Natural killer cell treated with Interleukin-12 subunit alpha and Interleukin-12 subunit beta and Interleukin-15 and Interleukin-18, amount 100 ng/mL, for 72 hours (primary cell): ENCODE results near the gene JAK1. TPM values are rescaled to one million over a fixed set of nuclear protein-coding genes. Genes with fewer than 3 reads are reported as not detected.
A peak's percentile ranks its signal among the peaks of the same experiment; 100 is the strongest.

Experiments used
- ATAC-seq, 2 donors: fragments of 150-1000 bp; cut with Tn5 transposase in 1 of 2; sonication (Bioruptor Pico), chemical (Tn5 transposase) in 1 of 2; 2 replicates each; pipeline ENCODE4 v1.10.0; 2021
- DNase-seq: peaks from one replicate; pipeline ENCODE4 v3.0.0; 2022; ENCODE audit warnings: low spot score
- H3K27ac Mint-ChIP-seq, 2 donors: 1 replicate in 1 of 2; 2 replicates in 1 of 2; pipeline ENCODE4 v1.8.0; 2022; ENCODE audit warnings: mixed read lengths in 2 of 2, mild to moderate bottlenecking in 1 of 2, moderate library complexity in 1 of 2
- H3K27me3 Mint-ChIP-seq, 2 donors: 1 replicate in 1 of 2; 2 replicates in 1 of 2; pipeline ENCODE4 v1.8.0; 2022; ENCODE audit warnings: mixed read lengths in 2 of 2
- H3K36me3 Mint-ChIP-seq: one replicate; pipeline ENCODE4 v1.8.0; 2022; ENCODE audit warnings: mixed read lengths
- H3K4me1 Mint-ChIP-seq, 2 donors: 1 replicate in 1 of 2; 2 replicates in 1 of 2; pipeline ENCODE4 v1.8.0; 2022; ENCODE audit warnings: low read depth in 2 of 2, mixed read lengths in 2 of 2, mild to moderate bottlenecking in 1 of 2
- H3K4me3 Mint-ChIP-seq: one replicate; pipeline ENCODE4 v1.8.0; 2022; ENCODE audit warnings: mixed read lengths
- H3K9me3 Mint-ChIP-seq: 2 replicates; pipeline ENCODE4 v1.8.0; 2022; ENCODE audit warnings: mixed read lengths
- total RNA-seq, 2 donors: library from RNA; stranded (reverse); gene quantifications; one replicate each; pipeline ENCODE4 v1.2.3, GENCODE V29; 2022

The JAK1 gene
- total RNA-seq, 2 donors from 2014 or later = 132 to 198 TPM

- no peak for ATAC-seq
- DNase-seq = no peak
- H3K27me3 Mint-ChIP-seq = no peaks in the 10 kb centered on the region
- peak overlapping the region; percentile 16 to 52 for H3K27ac Mint-ChIP-seq
- H3K36me3 Mint-ChIP-seq = no peaks in the 10 kb centered on the region
- H3K4me3 Mint-ChIP-seq = peak overlapping the region; percentile 20
- H3K9me3 Mint-ChIP-seq = peaks cover 3% of the 10 kb centered on the region
- peaks cover 78 to 96% of the 10 kb centered on the region in 2 donors for H3K4me1 Mint-ChIP-seq
Measured at GRCh38 chr1:64896551-64896950, 69.8 kb downstream of the JAK1 start.

GRCh38 chr1:64895500-64895899, 70.8 kb downstream of the JAK1 start:
- no peak for DNase-seq
- Mint-ChIP-seq H3K4me1 (peaks cover 78 to 96% of the 10 kb centered on the region in 2 donors), H3K27me3 (no peaks in the 10 kb centered on the region), H3K4me3 (peak overlapping the region; percentile 54), H3K27ac (peak overlapping the region; percentile 45 to 52), H3K9me3 (peaks cover 3% of the 10 kb centered on the region), H3K36me3 (no peaks in the 10 kb centered on the region)
- ATAC-seq = peak; percentile 76 to 77

- DNase-seq (no peak), ATAC-seq (no peak)
- peak overlapping the region; percentile 57 for H3K4me3 Mint-ChIP-seq
Measured at GRCh38 chr1:64894438-64895196, 71.7 kb downstream of the JAK1 start.

GRCh38 chr1:64893921-64894320, 72.4 kb downstream of the JAK1 start:
- Mint-ChIP-seq H3K4me1 (peaks cover 77 to 97% of the 10 kb centered on the region in 2 donors), H3K9me3 (peaks cover 3% of the 10 kb centered on the region), H3K36me3 (no peaks in the 10 kb centered on the region), H3K27ac (peak overlapping the region; percentile 45 to 52), H3K4me3 (peak overlapping the region; percentile 57), H3K27me3 (no peaks in the 10 kb centered on the region)
- no peak for DNase-seq
- ATAC-seq = no peak

More at GRCh38 chr1:64894438-64895196, 71.7 kb downstream of the JAK1 start:
- Mint-ChIP-seq H3K27me3 (no peaks in the 10 kb centered on the region), H3K27ac (peak overlapping the region; percentile 45 to 52), H3K4me1 (peaks cover 76 to 96% of the 10 kb centered on the region in 2 donors), H3K9me3 (peaks cover 3% of the 10 kb centered on the region), H3K36me3 (no peaks in the 10 kb centered on the region)

GRCh38 chr1:64892576-64893573, 73.5 kb downstream of the JAK1 start:
- Mint-ChIP-seq H3K9me3 (peaks cover 3% of the 10 kb centered on the region), H3K27ac (peak overlapping the region; percentile 45 to 52)
- ATAC-seq = peak; percentile 39 to 44

GRCh38 chr1:64891448-64891825, 74.9 kb downstream of the JAK1 start:
- peak; percentile 73 for DNase-seq
- H3K4me3 Mint-ChIP-seq = peak overlapping the region; percentile 78
- no peaks in the 10 kb centered on the region for H3K27me3 Mint-ChIP-seq
- H3K4me1 Mint-ChIP-seq = peaks cover 77 to 93% of the 10 kb centered on the region in 2 donors
- peak; percentile 74 to 86 for ATAC-seq
- peak overlapping the region; percentile 16 to 45 for H3K27ac Mint-ChIP-seq
- no peaks in the 10 kb centered on the region for H3K9me3 Mint-ChIP-seq
- H3K36me3 Mint-ChIP-seq = no peaks in the 10 kb centered on the region

More at GRCh38 chr1:64892576-64893573, 73.5 kb downstream of the JAK1 start:
- DNase-seq = no peak
- peak overlapping the region; percentile 72 for H3K4me3 Mint-ChIP-seq
- H3K36me3 Mint-ChIP-seq = no peaks in the 10 kb centered on the region
- H3K27me3 Mint-ChIP-seq = no peaks in the 10 kb centered on the region
- H3K4me1 Mint-ChIP-seq = peaks cover 76 to 94% of the 10 kb centered on the region in 2 donors

- H3K4me1 Mint-ChIP-seq = peaks cover 76 to 93% of the 10 kb centered on the region in 2 donors
- H3K9me3 Mint-ChIP-seq = no peaks in the 10 kb centered on the region
- no peaks in the 10 kb centered on the region for H3K36me3 Mint-ChIP-seq
- no peak for DNase-seq
- H3K4me3 Mint-ChIP-seq = peak overlapping the region; percentile 78
- H3K27ac Mint-ChIP-seq = peak overlapping the region; percentile 16 to 45
- H3K27me3 Mint-ChIP-seq = no peaks in the 10 kb centered on the region
- ATAC-seq = no peak
Measured at GRCh38 chr1:64890699-64891447, 75.5 kb downstream of the JAK1 start.

- H3K27ac Mint-ChIP-seq = peak overlapping the region in 1 of 2 donors; percentile 67
- peak overlapping the region; percentile 34 for H3K4me3 Mint-ChIP-seq
Measured at GRCh38 chr1:64887689-64888217, 78.6 kb downstream of the JAK1 start.

GRCh38 chr1:64886877-64887276, 79.5 kb downstream of the JAK1 start:
- Mint-ChIP-seq H3K4me1 (peaks cover 75 to 93% of the 10 kb centered on the region in 2 donors), H3K36me3 (peaks cover 10% of the 10 kb centered on the region), H3K9me3 (no peaks in the 10 kb centered on the region), H3K27me3 (no peaks in the 10 kb centered on the region), H3K27ac (peak overlapping the region in 1 of 2 donors; percentile 12), H3K4me3 (no peak overlapping the region)
- DNase-seq = no peak
- ATAC-seq = no peak

More at GRCh38 chr1:64887689-64888217, 78.6 kb downstream of the JAK1 start:
- H3K4me1 Mint-ChIP-seq = peaks cover 74 to 93% of the 10 kb centered on the region in 2 donors
- H3K27me3 Mint-ChIP-seq = no peaks in the 10 kb centered on the region
- no peak for DNase-seq
- no peak for ATAC-seq
- peaks cover 8% of the 10 kb centered on the region for H3K36me3 Mint-ChIP-seq
- H3K9me3 Mint-ChIP-seq = no peaks in the 10 kb centered on the region

- peaks cover 10% of the 10 kb centered on the region for H3K36me3 Mint-ChIP-seq
- ATAC-seq = no peak
- H3K9me3 Mint-ChIP-seq = no peaks in the 10 kb centered on the region
- peak overlapping the region in 1 of 2 donors; percentile 20 for H3K27ac Mint-ChIP-seq
- DNase-seq = no peak
- no peak overlapping the region for H3K4me3 Mint-ChIP-seq
- H3K4me1 Mint-ChIP-seq = peaks cover 71 to 89% of the 10 kb centered on the region in 2 donors
- no peaks in the 10 kb centered on the region for H3K27me3 Mint-ChIP-seq
Measured at GRCh38 chr1:64885648-64886047, 80.7 kb downstream of the JAK1 start.

GRCh38 chr1:64884261-64885040, 81.9 kb downstream of the JAK1 start:
- Mint-ChIP-seq H3K27ac (peak overlapping the region; percentile 2 to 20), H3K4me3 (peak overlapping the region; percentile 50), H3K9me3 (no peaks in the 10 kb centered on the region), H3K36me3 (peaks cover 10% of the 10 kb centered on the region), H3K27me3 (no peaks in the 10 kb centered on the region), H3K4me1 (peaks cover 68 to 82% of the 10 kb centered on the region in 2 donors)
- DNase-seq (no peak), ATAC-seq (peak; percentile 77 to 81)

GRCh38 chr1:64882574-64883255, 83.6 kb downstream of the JAK1 start:
- peaks cover 16% of the 10 kb centered on the region for H3K36me3 Mint-ChIP-seq
- peak overlapping the region; percentile 67 to 77 for H3K27ac Mint-ChIP-seq
- DNase-seq = peak; percentile 75
- H3K4me3 Mint-ChIP-seq = peak overlapping the region; percentile 82
- no peaks in the 10 kb centered on the region for H3K9me3 Mint-ChIP-seq
- H3K27me3 Mint-ChIP-seq = no peaks in the 10 kb centered on the region
- H3K4me1 Mint-ChIP-seq = peaks cover 70 to 79% of the 10 kb centered on the region in 2 donors
- ATAC-seq = peak; percentile 79 to 85
